Thyroid gland (tissue), 4 donors: ENCODE results near the gene TBC1D25.

Experiments
- CTCF ChIP-seq, 6 experiments: fragments of 200-600 bp in 3 of 6; fragments of 450-650 bp in 3 of 6; sonication (generic) in 3 of 6; IDR thresholded peaks; one replicate each; pipeline ENCODE4 v1.5.1; 2016 to 2019; ENCODE audit warnings: antibody characterized with exemption in 6 of 6, mild to moderate bottlenecking in 2 of 6, inconsistent platforms in 1 of 6, moderate library complexity in 1 of 6
- POLR2A ChIP-seq, 2 donors: fragments of 450-650 bp; IDR thresholded peaks; one replicate each; pipeline ENCODE4 v1.6.1; 2017; ENCODE audit warnings: antibody characterized with exemption in 2 of 2, mild to moderate bottlenecking in 2 of 2, moderate library complexity in 1 of 2

- TF ChIP-seq POLR2A (IDR thresholded peaks at IDR 0.05) (no peak), CTCF (IDR thresholded peaks at IDR 0.05) (no peak)
Measured at GRCh38 chrX:48604701-48605100, 65.2 kb downstream of the TBC1D25 start.
